ENCODE data around the gene PLCB1.

PLCB1 gene

GRCh38 chr20:8212286-8212685 is 80.2 kb downstream of the PLCB1 start:
- TF ChIP-seq CTCF (IDR thresholded peaks at IDR 0.05; ENCODE audit: low read depth, low read length), result no peak
- TF ChIP-seq POLR2A (IDR thresholded peaks at IDR 0.05; ENCODE audit: extremely low read depth, insufficient read length), result no peak
- no peak for TF ChIP-seq MAX (IDR thresholded peaks at IDR 0.05; ENCODE audit: low read depth, low read length)
- no peak for TF ChIP-seq MYC (IDR thresholded peaks at IDR 0.05; ENCODE audit: low read depth, low read length)
- H3K4me3 ChIP-seq (ENCODE audit: low read depth, low read length), result no peak overlapping the region
- no peak for DNase-seq (ENCODE audit: low read depth)

- TF ChIP-seq MAX (IDR thresholded peaks at IDR 0.05; ENCODE audit: low read depth, low read length) (no peak), MYC (IDR thresholded peaks at IDR 0.05; ENCODE audit: low read depth, low read length) (no peak), CTCF (IDR thresholded peaks at IDR 0.05; ENCODE audit: low read depth, low read length) (no peak), POLR2A (IDR thresholded peaks at IDR 0.05; ENCODE audit: extremely low read depth, insufficient read length) (no peak)
- DNase-seq (ENCODE audit: low read depth), result no peak
- no peak overlapping the region for H3K4me3 ChIP-seq (ENCODE audit: low read depth, low read length)
Measured at GRCh38 chr20:8213270-8213669, 81.2 kb downstream of the PLCB1 start.

- no peak overlapping the region for H3K4me3 ChIP-seq (ENCODE audit: low read depth, low read length)
- TF ChIP-seq MAX (IDR thresholded peaks at IDR 0.05; ENCODE audit: low read depth, low read length) (no peak), MYC (IDR thresholded peaks at IDR 0.05; ENCODE audit: low read depth, low read length) (no peak), POLR2A (IDR thresholded peaks at IDR 0.05; ENCODE audit: extremely low read depth, insufficient read length) (no peak), CTCF (IDR thresholded peaks at IDR 0.05; ENCODE audit: low read depth, low read length) (no peak)
- DNase-seq (ENCODE audit: low read depth), result no peak
Measured at GRCh38 chr20:8213831-8214587, 81.9 kb downstream of the PLCB1 start.

GRCh38 chr20:8215361-8215781 is 83.3 kb downstream of the PLCB1 start:
- DNase-seq (ENCODE audit: low read depth), result no peak
- H3K4me3 ChIP-seq (ENCODE audit: low read depth, low read length), result no peak overlapping the region
- TF ChIP-seq MAX (IDR thresholded peaks at IDR 0.05; ENCODE audit: low read depth, low read length), result no peak
- TF ChIP-seq CTCF (IDR thresholded peaks at IDR 0.05; ENCODE audit: low read depth, low read length), result no peak
- TF ChIP-seq POLR2A (IDR thresholded peaks at IDR 0.05; ENCODE audit: extremely low read depth, insufficient read length), result no peak
- no peak for TF ChIP-seq MYC (IDR thresholded peaks at IDR 0.05; ENCODE audit: low read depth, low read length)

- no peak overlapping the region for H3K4me3 ChIP-seq (ENCODE audit: low read depth, low read length)
- DNase-seq (ENCODE audit: low read depth), result no peak
- TF ChIP-seq MAX (IDR thresholded peaks at IDR 0.05; ENCODE audit: low read depth, low read length) (no peak), POLR2A (IDR thresholded peaks at IDR 0.05; ENCODE audit: extremely low read depth, insufficient read length) (no peak), MYC (IDR thresholded peaks at IDR 0.05; ENCODE audit: low read depth, low read length) (no peak), CTCF (IDR thresholded peaks at IDR 0.05; ENCODE audit: low read depth, low read length) (no peak)
Measured at GRCh38 chr20:8216375-8217200, 84.5 kb downstream of the PLCB1 start.
